Muscle of back (tissue), 11 donors: Measurements from ENCODE around the gene COL9A1. TPM values are rescaled to one million over a fixed set of nuclear protein-coding genes. Genes with fewer than 3 reads are reported as not detected.
A peak's percentile ranks its signal among the peaks of the same experiment; 100 is the strongest.

Experiments
- DNase-seq, 3 donors: peaks; one replicate each; pipeline versions ENCODE4 v3.0.0 to v3.0.0-alpha.2; 2013
- polyA plus RNA-seq, 10 donors: library from polyadenylated mRNA; unstranded; fragments of 120-200 nt; gene quantifications; one replicate each; pipeline ENCODE4 v1.2.1, GENCODE V29; 2013; ENCODE audit not compliant: insufficient read length in 10 of 10

The COL9A1 gene
- polyA plus RNA-seq, 10 donors = 3.2 to 10.3 (median 5.3) TPM

DNA sequence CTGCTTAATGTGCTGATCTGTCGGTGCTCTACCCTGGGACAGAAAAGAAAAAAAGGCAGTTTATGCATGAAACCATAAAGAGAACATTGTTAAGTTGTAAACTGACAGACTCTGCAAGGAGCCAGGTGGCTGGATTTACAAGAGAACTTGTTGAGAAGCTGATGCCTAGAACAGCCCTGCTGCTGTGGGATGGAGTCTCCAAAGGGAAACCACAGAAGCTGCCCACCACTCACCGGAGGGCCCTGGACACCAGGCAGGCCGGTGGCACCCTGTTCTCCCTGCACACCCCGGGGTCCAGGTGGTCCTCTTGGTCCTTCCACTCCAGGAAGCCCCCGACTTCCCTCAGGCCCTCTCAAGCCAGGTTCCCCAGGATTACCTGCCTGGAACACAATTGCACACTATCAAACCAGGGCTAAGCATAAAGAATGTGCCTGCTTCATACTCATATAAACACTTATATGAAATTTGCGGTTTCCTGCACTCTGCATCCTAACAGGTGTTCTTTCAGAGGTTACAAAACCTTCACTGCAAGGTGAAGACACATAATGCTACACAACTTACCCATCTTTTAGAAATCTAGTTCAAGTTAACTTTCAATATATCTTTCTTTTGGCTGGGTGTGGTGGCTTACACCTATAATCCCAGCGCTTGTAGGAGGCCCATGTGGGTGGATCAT is 68.2 kb downstream of the COL9A1 start:
- DNase-seq = no peak

DNA sequence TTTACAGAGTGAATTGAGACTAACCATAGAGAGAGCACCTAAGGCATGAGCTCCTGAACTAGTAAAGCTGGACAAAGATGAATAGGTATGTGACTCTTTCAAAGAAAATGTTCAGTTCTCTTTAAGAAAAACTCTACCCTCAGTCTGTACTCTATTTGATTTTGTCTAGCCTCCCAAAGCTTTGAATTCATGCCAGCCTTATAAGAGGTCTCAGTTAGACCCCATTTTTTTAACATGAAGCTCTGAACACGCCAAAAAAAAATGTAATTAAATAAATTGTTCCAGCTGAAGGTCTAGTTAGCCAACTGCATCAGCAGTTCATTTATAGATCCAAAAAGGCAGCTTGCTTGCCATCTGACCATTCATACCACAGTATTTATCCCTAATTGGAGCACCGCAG is 71.6 kb downstream of the COL9A1 start:
- DNase-seq = peak in 1 of 3 donors; percentile 6

DNA sequence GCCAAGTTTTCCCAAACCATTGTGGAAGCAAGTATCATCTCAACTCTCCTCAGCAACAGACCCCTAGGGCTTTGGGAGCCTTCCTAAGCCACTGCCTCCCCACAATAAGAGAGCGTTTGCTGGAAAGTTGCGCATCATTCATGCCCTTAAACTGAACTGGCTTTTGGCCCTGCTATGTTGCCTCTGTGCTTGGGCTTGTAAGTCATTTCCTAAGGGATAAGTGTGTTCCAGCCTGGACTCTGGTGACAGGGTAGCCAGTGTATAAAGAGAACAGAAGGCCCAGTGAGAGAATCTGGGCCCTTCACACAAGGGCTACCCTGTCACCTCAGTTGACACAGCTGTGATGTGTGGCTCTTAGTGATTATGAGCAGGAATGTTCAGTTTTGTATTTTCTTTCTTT is 77.8 kb downstream of the COL9A1 start:
- DNase-seq = no peak

DNA sequence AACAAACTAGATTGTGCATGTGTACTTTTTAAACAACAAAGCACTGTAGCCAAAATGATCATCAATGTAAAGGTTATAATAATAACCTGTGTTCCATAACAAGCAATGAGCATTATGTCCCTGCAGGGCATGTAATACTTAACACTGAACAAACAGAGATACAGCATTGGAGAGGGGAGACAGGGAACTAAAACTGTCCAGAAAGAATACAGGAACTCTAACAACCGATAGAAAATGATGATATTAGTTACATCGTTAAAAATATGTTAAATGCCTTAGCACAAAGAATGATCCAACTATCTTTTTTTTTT is 80.5 kb downstream of the COL9A1 start:
- no peak for DNase-seq

DNA sequence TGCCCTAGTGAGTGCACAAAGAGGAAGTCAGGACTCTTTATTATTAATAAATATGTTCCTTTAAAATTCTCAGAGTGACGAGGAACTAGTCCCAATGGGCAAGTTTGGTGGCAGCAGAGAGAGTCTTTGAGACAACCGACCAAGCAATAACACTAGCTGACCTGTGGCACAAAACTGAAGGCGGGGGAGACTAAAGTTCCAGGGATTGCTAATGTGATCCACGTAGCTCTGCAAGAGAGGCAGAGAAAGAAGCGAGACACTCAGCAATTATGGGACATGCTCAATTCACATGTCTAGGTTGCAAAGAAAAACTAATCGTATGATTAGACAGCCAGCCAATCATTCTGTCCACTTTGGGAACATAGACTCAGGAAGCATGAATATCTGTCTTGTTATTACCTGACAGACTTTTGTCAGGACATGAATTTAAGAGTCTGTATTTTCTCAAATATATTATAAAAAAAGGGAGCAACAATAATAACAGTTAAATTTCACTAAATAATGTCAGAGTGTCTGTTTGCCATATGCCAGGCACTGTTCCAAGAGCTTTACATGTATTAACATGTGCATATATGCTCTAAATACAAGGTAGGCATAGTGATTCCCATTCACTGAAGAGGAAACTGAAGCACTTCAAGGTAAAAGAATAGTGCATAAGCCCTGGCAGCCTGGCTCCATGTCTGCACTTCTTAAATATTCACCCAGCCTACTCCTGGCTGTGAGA is 81.0 kb downstream of the COL9A1 start:
- DNase-seq = no peak

DNA sequence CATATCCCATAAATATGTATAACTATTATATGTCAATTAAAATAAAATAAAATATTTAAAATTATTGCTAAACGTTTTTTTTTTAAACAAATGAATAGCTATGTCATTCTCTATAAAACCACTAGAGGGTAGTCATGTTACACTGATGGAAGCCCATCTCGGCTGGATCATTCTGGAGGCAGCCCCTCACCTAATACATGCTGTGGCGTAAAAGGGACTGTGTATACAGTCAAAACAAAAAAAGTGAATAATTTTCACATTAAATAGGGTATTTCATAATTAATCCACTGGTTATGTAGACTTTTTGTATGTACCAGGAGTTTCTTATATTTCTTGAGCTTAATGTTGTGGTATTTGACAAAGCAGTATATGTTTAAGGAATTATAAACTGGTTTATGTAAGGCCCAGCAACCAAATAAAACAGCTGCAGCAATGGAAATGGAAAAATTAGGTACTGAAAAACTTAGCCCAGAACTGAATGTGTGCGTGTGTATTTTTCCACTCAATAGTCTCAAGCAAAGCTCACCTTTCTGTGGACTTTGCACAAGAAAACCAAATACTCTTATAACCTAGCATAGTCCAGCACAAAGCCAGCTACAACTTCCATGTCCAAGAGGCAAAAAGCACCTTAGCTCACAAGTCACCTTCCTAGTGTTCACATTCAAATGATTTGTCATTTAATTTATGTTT is 81.7 kb downstream of the COL9A1 start:
- DNase-seq = peak; percentile 9 to 59 (median 38)

DNA sequence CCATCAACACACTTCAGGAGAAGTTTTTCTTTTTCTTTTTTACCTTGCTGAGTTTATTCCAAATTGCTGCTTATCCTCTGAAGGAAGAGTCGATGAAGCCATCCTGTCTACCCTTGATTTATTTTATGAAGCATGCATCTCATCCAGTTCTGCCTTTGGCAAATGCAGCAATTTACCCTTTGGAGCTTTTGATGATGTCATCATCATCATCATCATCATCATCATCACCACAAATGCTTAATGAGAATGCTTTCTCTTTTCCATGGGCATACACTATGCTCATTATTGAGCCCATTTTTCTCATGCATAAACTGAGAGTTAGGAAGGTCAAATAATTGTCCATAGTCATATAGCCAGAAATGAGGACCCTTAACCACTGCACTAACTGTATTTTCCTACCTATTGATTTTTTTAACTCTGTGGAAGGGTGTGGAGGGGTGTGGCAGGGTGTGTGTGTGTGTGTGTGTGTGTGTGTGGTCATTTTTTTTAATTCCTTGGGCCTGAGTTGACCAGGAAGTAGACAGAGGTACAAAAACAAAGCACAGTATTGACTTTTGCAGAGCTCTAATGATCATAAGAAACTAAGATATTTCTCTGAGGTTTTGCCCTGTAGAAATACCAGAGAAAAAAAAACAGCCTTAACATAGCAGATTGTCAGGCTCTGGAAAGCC is 82.8 kb downstream of the COL9A1 start:
- DNase-seq = no peak

DNA sequence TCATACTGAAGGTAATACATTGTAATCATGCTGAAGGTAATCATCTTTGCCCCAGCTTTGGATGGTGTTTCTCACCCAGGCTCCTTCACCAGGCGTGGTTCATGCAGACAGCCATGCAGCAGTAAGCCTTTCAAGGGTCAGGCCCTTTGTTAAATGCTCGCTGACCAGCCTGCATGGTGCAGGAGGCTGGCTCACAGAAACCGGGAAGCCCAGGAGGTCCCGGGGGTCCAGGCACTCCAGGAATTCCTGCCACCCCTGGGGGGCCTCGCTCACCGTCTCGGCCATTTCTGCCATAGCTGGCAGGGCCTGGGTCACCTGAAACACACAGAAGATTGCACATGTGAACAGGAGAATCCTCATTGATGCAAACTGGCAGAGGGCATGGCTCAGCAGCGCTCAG is 86.1 kb downstream of the COL9A1 start:
- no peak for DNase-seq

DNA sequence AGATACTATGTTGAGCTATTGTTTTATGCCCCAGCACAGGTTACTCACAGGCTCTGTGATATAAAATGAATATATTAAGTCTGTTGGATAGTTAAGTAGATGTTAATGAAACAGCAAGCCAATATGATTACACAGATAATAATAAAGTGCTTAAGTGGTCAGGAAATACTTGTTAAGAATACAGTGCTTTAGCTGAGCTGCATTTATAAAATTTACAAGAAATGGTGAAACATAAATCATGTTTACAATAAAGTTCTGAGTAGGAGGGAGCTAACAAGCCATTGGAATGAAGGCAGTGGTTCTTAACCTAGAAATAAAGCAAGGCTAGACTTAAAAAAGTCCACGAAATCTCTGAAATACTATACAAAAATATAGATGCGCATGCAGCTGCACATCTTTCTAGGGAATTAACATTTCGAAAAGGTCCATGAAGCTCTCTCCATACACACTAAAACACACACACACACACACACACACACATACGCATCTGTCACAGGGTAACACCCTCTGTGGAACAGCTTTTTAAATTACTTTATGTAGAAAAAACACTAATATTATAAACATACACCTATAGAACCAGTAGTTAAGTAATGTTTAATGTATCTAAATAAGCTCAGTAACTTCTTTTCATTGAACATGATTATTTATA is 87.3 kb downstream of the COL9A1 start:
- no peak for DNase-seq

DNA sequence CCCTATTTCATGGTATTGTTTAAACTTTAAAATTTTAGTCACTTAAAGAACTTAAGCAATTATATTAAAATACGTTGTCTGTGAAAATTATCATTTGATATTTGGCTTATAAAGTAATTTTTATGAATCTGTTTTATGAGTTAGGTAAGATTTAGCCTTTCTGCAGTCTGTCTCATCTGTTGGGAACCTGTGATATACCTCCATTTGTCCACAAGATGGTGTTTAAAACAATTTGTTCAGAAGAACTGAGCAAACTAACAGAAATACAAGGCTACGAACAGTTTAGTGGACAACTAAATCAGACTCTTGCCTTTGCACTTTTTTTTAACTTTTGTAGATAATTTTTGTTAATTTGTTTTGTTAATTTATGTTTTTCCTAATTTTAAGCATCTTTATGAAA is 92.4 kb downstream of the COL9A1 start:
- DNase-seq = no peak

DNA sequence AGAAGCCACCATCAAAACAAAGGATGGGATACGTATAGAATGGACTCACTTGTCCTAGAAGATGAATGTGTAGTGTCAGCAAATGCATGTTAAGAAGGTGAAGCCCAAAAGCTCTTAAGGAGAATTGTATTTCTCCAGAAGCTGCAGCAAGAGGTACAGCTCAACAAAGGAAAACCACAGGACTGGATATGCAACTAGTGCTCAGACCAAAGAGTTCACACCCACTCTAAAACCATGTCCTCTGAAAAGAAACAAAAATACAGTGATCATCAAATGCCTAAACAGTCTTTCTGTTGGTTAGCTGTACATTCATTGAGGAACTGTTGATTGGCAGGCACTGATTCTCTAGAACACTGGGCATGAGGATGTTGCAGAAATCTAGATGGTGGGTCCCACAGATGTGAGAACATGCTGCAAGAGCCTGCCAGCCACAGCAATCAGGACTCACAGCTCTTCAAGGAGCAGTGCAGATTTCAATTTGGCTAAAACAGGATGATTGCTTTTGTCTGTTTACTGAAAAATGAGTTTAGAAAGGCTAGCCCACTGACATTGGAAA is 94.6 kb downstream of the COL9A1 start:
- DNase-seq = no peak

DNA sequence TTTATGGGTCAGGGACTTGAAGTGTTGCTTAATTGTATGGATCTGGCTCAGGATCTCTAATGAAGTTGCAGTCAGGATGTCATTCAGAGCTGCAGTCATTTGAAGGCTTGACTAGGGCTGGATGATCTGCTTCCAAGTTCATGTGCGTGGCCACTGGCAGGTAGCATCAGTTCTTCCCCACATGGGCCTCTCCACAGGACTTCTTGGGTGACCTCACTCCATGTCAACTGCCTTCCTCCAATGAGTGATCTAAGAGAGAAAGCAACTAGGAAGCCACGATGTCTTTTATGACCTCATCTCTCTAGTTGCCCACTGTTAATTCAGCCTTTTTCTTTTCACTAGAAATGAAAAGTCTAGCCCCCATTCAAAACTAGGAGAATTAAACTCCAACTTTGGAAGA is 104.1 kb downstream of the COL9A1 start:
- no peak for DNase-seq

DNA sequence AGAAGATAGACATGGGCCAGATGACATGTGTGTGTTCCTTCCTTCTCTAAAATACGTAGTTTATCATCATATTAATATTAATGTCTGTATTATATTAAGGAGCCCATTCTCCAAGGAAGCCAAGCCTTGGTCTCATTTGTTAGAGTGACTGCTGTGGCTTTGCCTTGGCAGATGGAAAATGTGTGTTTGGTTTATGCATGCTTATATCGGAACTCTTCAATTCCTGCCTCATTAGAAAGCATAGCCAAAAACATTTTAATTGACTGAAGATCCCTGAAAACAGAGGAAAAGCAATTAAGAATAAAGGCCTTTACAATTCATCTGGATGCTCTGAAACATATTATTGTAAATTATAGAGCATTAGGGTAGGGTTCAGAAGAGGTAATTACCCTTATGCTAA is 106.4 kb downstream of the COL9A1 start:
- DNase-seq = no peak

DNA sequence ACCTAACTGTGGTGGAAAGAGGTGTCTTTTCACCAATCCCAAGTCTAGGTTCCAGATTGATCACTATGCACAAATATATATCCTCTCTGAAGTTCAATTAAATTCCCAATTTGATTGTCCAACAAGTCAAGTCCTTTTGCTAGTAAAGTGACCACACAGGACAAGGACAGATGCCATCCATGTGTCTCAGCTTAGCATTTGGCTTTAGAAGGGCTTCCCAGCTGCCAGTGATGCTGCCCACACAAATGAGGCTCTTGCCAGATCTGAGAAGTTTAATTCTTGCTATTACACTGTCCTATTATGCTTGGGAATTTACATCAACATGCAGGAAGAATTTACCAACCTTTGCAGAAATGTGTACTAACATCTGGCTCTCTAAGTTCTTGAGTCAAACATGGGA is 108.5 kb downstream of the COL9A1 start:
- DNase-seq = peak in 1 of 3 donors; percentile 1

DNA sequence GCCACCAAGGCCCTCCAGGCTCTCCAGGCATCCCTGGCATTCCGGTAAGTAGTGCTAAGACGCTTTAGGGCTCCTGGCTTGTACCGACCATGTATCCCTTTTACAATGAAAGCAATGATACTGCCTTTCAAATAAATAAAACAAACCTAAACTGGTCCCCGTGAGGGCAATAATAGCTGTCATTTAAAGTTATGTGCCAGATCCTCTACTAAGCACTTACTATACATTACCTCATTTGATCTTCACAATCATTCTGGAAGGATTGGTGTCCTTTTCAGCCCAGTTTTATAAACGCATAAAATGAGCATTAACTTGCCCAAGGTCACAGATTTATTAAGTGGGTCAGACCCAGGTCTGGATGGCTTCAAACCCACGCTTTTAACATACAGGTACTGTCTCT is 114.7 kb downstream of the COL9A1 start:
- no peak for DNase-seq

DNA sequence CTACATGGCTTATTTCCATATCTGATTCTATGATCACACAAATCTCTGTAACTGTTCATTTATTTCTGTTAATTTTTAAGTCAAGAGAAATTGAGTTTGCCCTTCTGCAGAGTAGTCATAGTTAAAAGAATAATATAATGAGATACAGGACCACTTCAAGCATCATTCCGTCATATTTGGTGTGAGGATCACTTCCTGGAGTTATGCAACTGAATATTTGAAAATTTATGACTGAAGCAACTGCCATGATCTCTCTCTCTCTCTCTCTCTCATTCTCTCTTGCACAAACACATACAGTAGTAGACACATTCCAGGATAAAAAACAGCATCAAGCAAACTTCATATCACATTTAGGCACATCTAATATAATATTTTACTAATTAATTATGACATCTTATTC is 116.4 kb downstream of the COL9A1 start:
- no peak for DNase-seq

DNA sequence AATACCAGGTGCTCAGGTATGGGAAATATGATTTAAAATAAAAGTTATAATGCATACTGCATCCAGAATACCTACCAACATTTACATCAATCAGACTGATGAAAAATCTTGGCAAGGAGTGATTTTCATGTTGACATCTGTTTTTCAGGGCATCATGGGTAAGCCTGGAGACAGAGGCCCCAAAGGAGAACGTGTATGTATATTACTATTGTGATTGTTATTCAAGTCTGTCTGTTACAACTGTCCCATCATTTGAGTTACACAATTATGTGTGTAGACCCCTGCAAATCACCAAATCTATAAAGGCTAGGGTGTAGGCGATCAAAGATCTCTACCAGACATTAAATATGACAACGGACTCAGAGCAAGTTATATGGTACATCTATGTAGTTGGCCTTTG is 118.2 kb downstream of the COL9A1 start:
- no peak for DNase-seq

DNA sequence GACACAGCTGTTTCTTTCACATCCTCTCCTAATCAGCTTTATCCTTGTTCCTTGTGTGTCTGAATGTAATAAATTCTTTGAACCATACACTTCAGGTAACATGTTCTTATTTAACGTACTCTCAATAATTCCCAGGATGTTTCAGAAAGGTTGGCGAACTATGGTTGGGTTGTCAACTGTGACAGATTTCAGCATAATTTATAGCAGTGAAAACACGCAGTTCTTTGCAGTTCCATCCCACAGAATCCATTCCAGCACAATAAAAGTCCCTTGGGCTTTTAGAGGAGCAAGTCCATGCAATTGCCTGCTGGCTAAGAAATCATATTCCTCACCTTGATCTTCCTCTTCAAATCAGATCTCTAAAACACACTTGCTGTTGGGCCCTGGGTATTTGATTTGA is 119.3 kb downstream of the COL9A1 start:
- no peak for DNase-seq

DNA sequence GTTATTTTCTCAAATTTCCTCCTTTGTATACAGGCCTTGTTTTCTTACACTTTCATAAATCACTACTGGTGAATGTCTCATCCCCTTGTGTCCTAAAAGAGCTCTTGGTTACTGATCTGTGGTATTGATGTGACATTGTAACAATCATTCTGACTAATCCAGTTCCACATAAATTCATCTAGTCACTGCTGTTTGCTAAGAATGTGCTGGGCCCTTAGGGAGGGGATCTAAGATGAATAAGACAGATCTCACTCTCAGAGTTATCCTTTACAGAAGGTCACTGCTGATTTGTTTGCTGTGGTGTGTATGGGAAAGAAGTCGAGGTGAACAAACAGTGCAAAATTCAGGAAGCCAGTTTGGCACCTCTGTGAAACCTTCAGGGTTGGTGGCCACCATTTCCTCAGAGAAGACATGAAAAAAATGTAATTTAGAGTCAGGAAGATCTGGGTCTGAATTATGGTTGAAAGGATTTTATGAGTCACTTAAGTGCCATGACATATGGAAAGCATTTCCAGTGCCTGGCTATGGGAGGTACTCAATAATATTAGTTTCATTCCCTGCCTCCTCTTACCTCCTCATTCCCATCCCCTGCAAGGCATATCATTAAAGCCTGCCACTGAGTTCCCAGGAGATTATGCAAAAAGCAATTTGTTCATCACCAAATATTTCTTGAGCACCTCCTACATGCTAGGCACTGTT is 121.8 kb downstream of the COL9A1 start:
- DNase-seq = peak in 1 of 3 donors; percentile 52

DNA sequence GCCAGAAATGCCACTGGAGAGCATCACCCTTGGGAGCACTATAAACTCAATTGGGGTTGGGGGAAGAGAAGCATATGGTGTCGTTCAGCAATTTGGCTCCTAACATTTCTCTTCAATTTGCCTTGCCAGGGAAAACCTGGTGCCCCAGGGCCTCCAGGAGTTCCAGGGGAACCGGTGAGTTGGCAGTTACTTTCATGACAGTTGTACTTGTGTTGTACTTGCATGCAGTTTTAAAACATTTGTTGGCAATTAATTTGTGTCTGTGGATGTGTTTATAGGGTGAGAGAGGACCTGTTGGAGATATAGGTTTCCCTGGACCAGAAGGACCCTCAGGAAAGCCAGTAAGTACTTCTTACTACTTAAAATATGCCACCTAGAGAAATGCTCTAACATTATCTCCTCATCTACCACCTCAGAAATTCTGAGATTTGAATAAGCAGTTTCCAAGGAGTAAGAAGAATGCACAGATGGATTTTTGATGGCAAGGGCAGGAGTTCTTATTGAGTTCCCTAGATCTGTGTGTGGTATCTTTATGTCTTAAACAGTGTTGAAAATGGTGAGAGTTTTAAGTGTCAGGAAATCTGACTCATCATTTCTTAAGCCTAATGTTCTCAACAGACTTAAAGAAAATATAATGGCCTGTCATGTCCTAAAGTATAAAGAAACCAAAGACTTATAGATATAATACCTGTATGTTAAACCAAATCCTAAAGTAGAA is 122.5 kb downstream of the COL9A1 start:
- peak in 1 of 3 donors; percentile 40 for DNase-seq
